ENCODE data around the gene TMEM225B.

Gene TMEM225B

GRCh38 chr7:99573257-99573656 is 24.8 kb upstream of the TMEM225B start:
- Histone ChIP-seq H3K4me3 (no peak overlapping the region), H3K27ac (no peak overlapping the region)

GRCh38 chr7:99576251-99576650 is 21.8 kb upstream of the TMEM225B start:
- Histone ChIP-seq H3K27ac (no peak overlapping the region), H3K4me3 (no peak overlapping the region)

GRCh38 chr7:99579281-99579955 is 18.6 kb upstream of the TMEM225B start:
- Histone ChIP-seq H3K4me3 (peak overlapping the region in 6 of 7 experiments; percentile 41 to 60 (median 50)), H3K27ac (peak overlapping the region in 6 of 21 experiments; percentile 5 to 77 (median 64))

- peak overlapping the region in 11 of 21 experiments; percentile 5 to 77 (median 55) for H3K27ac ChIP-seq
Observed at GRCh38 chr7:99579956-99580777, 17.9 kb upstream of the TMEM225B start.

GRCh38 chr7:99580778-99581332 is 17.2 kb upstream of the TMEM225B start:
- H3K4me3 ChIP-seq = peak overlapping the region; percentile 22 to 60 (median 49)
- H3K27ac ChIP-seq = peak overlapping the region in 6 of 21 experiments; percentile 30 to 77 (median 64)

More at GRCh38 chr7:99579956-99580777, 17.9 kb upstream of the TMEM225B start:
- peak overlapping the region; percentile 22 to 60 (median 49) for H3K4me3 ChIP-seq

- H3K4me3 ChIP-seq = no peak overlapping the region
Observed at GRCh38 chr7:99588868-99589267, 9.2 kb upstream of the TMEM225B start.

GRCh38 chr7:99594948-99595745 is 2.9 kb upstream of the TMEM225B start:
- H3K4me3 ChIP-seq = no peak overlapping the region
- H3K27ac ChIP-seq = no peak overlapping the region

More at GRCh38 chr7:99588868-99589267, 9.2 kb upstream of the TMEM225B start:
- H3K27ac ChIP-seq = no peak overlapping the region

GRCh38 chr7:99596408-99596955 is 1.6 kb upstream of the TMEM225B start:
- Histone ChIP-seq H3K4me3 (no peak overlapping the region), H3K27ac (no peak overlapping the region)

GRCh38 chr7:99599836-99600235 is 1.8 kb downstream of the TMEM225B start:
- Histone ChIP-seq H3K27ac (no peak overlapping the region), H3K4me3 (no peak overlapping the region)

- H3K4me3 ChIP-seq = no peak overlapping the region
- H3K27ac ChIP-seq = no peak overlapping the region
Observed at GRCh38 chr7:99601656-99602310, 3.7 kb downstream of the TMEM225B start.

GRCh38 chr7:99605527-99605926 is 7.5 kb downstream of the TMEM225B start:
- no peak overlapping the region for H3K4me3 ChIP-seq
- H3K27ac ChIP-seq = no peak overlapping the region

- H3K4me3 ChIP-seq = no peak overlapping the region
- no peak overlapping the region for H3K27ac ChIP-seq
Observed at GRCh38 chr7:99606531-99606930, 8.5 kb downstream of the TMEM225B start.

- no peak overlapping the region for H3K27ac ChIP-seq
- H3K4me3 ChIP-seq = no peak overlapping the region
Observed at GRCh38 chr7:99607548-99607947, 9.5 kb downstream of the TMEM225B start.

GRCh38 chr7:99614495-99614894 is 16.4 kb downstream of the TMEM225B start:
- H3K27ac ChIP-seq = no peak overlapping the region
- H3K4me3 ChIP-seq = no peak overlapping the region

- Histone ChIP-seq H3K27ac (peak overlapping the region in 1 of 21 experiments; percentile 93), H3K4me3 (peak overlapping the region in 6 of 7 experiments; percentile 68 to 94 (median 83))
Observed at GRCh38 chr7:99615989-99616358, 17.9 kb downstream of the TMEM225B start.

GRCh38 chr7:99616359-99617191 is 18.5 kb downstream of the TMEM225B start, which contains the start of gene ZSCAN25:
Gene ZSCAN25 (plus strand): TSS chr7:99616946. CDS start chr7:99619607, 2,661 bp downstream.
- Histone ChIP-seq H3K4me3 (peak within 1 kb of the TSS; percentile 68 to 94 (median 83)), H3K27ac (peak within 1 kb of the TSS; percentile 66 to 96 (median 88))

- H3K27ac ChIP-seq = peak overlapping the region; percentile 66 to 96 (median 88)
- H3K4me3 ChIP-seq = peak overlapping the region; percentile 68 to 94 (median 83)
Observed at GRCh38 chr7:99617192-99617781, 19.2 kb downstream of the TMEM225B start.

Data from skin epidermis (tissue), 12 donors.